Stimulated activated CD4-positive, alpha-beta T cell treated with anti-CD3 and anti-CD28 coated beads, TNF-alpha, amount 100 ng/mL, for 24 hours (primary cell): ENCODE data around the gene PDE1C.

ENCODE experiments used
- DNase-seq, 3 experiments: peaks; one replicate each; pipeline ENCODE4 v3.0.0-alpha.2; 2020; ENCODE audit warnings: low read depth in 3 of 3

The PDE1C gene

DNA sequence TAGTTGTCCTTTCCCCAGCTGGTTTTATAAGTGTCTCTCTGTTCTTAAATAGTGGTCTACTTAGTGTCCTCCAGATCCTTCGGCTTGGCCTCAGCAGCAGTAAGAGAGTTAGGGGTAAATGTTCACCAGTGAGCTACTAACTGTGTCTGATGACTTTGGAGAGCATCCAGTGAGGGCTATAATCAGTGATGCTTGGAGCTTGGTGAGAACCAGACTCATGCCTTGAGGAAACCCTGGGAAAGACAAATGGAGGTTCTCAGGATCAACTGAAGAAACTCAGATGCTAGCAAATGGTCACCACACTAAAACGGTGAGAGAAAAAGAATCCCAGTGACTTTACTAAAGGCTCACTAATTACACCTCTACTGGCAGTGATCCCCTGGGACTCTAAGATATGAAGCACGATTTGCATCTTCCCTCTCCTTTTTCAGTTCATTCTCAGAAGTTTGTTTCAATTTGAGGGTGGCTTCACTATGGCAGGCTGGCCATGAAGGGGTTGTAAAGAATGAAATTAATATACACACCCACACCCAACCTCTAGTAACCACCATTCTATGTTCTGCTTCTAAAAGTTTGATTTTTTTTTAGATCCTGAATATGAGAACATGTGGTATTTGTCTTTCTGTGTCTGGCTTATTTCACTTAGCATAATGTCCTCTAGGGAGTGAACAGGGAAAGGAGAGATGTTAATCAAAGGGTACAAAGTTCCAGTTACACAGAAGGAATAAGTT is 177.9 kb downstream of the PDE1C start:
- DNase-seq = no peak

GRCh38 chr7:31890766-31891165 is 179.4 kb downstream of the PDE1C start:
- no peak for DNase-seq

DNA sequence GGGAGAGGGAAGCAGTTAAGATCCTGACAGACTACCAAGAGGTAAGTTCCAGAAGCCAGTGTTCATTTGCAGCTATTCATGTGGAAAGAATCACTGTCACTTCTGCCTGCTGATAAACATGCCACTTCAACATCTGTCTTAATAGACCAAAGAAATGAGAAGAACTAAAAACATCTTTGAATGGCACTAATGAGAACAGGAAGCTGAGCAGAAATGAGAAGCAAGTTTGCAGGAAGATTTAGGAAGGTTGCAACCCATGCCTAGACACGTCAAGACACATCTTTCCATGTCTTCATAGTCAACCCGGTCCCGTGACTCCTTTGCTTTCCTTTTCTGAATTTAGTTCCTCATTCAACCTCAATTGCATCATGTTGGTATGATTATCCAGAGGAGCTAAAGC is 180.0 kb downstream of the PDE1C start:
- DNase-seq = no peak

DNA sequence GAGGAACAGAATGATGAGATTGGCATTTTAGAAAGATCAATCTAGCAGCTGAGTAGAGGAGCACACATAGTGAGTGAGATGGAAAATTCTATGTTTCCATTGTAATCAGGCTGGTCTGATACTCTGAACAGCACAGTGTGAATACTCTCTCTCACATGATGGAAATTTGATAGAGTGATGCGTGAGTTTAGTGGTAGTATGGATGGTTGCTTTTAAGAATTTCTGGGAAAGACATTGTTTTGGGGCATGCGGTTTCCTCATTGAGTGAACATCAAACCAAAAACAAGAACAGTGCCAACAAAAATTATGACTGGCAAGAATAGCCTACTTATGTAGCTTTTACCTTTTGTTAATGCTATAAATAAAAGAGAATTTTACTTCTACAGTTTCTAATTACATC is 183.2 kb downstream of the PDE1C start:
- no peak for DNase-seq

- no peak for DNase-seq
Observed at GRCh38 chr7:31885171-31885570, 185.0 kb downstream of the PDE1C start.

DNA sequence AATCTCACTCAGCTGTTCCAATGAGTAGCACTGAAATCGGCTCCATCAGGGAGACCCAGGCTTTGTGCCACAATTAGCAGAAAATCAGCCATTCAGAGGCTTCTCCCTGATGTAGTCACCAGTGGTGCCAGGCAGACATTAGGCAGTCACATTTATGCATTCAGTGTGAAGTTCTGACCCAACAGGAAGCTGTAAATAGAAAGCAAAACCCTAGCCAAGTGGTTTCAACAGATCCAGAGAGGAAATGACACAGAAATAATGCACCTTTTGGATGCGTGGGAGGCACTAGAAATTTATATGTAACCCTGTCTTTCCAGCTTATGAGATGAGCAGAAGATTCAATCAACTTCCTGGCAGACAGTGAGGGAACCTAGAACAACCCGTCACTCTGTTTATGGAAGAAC is 186.4 kb downstream of the PDE1C start:
- no peak for DNase-seq

- DNase-seq = no peak
Observed at GRCh38 chr7:31882187-31882586, 188.0 kb downstream of the PDE1C start.

- no peak for DNase-seq
Observed at GRCh38 chr7:31878875-31879274, 191.3 kb downstream of the PDE1C start.

DNA sequence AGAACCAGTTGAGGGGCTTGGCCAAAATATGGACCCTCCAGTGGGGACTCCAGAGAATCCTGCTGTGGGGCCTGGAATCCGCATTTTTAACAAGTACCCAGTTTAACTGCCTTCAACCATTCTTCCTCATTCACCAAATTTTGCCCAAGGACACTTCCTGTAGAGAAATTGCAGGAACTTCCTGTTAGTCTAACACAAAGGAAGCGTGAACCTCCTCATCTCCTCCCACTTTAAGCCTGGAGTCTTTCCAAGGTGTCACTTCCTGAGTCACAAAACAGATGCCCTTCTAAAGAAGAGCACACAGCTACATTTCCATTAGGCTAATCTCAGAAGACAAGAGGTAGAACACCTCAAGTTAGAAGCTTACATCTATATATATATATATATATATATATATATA is 194.8 kb downstream of the PDE1C start:
- no peak for DNase-seq

DNA sequence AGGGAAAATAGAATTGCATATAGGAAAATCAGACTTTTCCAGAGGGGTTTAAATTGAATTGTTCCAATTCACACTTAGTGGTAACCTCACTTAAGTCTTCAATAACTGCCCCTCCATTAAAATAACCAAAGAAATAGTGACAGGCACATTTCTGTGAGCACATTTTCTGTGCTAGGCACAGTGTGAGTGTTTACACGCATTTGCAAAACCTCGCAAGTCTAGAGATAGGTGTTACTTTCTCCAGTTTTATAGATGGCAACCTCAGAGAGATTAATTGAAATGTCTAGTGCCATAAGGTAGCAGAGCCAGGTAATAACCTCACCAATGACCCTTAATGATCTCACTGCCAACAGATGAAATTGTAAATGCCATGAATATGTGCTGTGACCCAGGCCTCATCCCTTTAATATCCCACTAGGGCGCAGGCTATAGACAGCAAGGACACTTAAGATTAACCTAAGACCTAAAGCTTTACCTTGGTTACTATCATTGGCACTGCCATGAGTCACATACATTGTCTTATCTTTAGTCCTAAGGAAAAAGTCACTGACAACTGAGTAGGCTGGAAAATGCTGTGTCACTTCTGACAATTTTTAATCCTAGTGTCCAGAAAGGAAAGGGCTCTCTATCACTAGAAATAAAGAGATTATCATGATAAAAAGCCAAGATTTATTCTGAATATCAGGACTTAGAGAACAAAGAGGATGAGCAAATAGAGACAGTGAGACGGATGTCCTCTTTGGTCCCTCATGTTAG is 195.4 kb downstream of the PDE1C start:
- DNase-seq = no peak

- DNase-seq = no peak
Observed at GRCh38 chr7:31873816-31874597, 196.2 kb downstream of the PDE1C start.

DNA sequence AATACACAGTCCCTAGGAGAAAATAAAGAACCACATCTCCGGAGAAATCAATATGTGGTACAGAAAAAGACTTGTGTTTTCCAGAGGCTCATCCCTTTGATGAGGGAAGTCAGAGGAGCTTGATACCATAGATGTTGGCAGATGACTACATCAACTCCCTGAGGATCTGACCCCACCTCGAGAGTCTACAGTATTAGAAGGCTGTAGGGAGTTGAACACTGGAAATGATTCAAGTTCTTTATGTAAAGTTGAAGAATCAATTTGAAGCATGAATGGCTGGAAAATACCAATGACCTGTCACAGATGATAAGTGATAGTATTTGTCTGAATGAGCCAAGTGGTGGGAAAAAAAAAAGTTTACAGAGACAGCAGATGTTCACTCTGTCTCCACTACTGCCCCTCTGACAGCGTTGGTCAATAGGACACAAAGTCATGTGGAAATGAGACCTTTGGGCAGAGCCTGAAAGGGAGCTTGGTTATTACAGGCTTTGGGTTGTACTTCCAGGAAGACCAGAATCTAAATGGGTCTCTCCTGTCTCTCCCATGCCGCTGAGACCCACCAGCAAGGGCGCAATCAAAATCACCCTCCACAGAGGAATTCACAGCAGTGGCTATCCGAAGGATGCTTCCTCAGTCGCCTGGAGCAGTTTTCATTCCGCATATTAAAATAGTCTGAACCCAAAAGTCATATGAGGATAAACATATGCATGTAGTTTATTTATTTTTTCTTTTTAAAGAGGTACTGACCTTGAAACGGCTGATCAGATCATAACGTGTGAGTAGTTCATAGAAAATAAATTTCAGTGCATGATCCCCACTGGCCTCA is 197.4 kb downstream of the PDE1C start:
- DNase-seq = no peak

DNA sequence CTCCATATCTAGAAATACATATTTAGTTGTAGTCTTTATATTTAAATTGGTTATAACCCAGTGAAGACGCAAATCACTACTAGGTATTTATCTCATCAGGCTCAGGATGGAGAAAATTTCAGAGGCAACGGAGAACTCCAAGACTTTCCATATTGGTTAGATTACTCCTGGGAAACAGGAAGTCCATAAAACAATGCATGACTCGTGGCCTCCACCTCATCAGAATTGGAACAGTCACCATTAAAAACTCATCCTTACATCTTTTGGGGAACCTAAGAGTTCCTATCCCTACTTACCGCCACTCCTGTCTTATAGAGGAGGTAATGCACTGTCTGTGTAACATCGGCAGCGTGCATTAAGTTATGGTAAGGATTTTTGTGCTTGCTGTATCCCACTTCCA is 205.6 kb downstream of the PDE1C start:
- DNase-seq = no peak

GRCh38 chr7:31860925-31861324 is 209.3 kb downstream of the PDE1C start:
- DNase-seq = no peak

DNA sequence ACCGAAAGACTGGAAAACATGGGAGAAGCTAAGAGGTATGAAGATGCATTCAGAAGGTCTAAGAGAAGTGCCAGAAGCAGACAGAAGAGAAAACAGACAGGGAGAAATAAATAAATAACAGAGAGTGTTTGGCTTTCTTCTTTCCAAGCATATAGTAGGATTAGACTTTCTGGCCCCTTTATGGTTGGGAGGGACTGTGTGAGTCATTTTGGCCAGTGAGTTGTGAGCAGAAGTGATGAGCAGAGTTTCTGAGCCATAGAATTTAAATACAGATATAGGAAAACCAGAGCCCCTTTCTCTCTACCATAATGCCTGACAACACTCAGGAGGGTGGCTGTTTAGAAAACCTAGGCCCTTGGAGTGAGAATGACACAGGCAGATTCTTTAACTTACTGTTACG is 212.2 kb downstream of the PDE1C start:
- no peak for DNase-seq

DNA sequence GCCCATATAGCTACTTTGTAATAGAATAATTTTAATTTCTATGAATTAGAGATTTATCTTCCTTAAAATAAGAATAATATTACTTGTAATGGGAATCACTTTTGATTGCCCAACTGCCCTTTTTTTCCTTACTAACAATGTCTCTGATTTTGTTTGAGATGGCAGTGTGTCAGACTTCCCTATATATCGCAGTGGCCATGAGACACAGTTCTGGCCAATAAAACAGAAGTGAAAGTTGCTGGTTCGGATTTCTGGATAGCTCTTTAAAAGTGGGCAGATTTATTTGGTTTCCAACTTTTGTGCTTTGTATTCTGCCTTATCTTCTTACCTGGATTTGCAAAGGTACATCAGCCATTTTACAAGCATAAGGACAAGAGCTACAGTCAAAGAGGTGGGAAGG is 213.0 kb downstream of the PDE1C start:
- DNase-seq = no peak

DNA sequence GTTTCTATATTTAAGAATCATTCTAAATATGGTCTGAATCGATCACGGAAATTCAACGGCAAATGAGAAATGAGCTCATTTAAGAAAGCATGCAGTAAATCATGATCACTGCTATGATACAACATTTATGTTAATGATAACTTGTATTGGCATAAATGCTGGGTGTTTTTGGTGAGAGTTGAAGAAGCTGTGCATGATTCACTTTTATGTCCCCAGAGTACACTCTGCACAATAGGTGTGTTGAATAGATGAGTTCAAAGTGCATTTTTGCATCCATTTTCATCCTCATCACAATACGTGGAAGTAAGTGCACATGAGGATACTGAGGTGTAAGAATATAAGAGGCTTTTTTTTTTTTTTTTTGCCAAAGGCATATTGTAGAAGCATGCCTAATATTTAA is 213.9 kb downstream of the PDE1C start:
- no peak for DNase-seq

GRCh38 chr7:31855530-31855929 is 214.7 kb downstream of the PDE1C start:
- no peak for DNase-seq

GRCh38 chr7:31853380-31853779 is 216.8 kb downstream of the PDE1C start:
- no peak for DNase-seq

GRCh38 chr7:31852462-31852861 is 217.7 kb downstream of the PDE1C start:
- DNase-seq = no peak

GRCh38 chr7:31851119-31851518 is 219.1 kb downstream of the PDE1C start:
- DNase-seq = no peak

DNA sequence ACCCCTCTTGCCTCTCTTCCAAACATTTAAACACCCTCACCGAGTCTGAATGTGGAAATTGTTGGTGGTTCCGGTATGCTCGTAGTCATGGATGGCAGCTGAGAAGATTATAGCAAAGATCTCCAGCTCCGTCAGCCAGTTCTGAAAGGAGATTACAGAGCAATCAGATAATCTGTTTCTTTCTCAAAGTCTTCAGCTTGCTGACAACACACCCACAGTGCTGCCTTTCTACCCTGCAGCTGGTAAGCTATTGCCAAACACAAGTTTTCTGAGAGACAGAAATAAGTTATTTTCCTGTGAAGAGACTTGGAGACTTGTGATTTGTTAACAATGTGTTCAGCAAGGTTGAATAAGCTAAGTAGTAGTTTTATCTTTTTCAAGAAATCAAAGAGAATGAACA is 219.6 kb downstream of the PDE1C start:
- DNase-seq = no peak
